HCT116 (cell line): ENCODE measurements around the gene LCE7A. TPM values are rescaled to one million over a fixed set of nuclear protein-coding genes. Genes with fewer than 3 reads are reported as not detected.

Experiments used
- ATAC-seq: fragments of 200-7000 bp; cut with Tn5 transposase; 2 replicates; pipeline ENCODE4 v1.9.1; 2020; ENCODE audit warnings: mild to moderate bottlenecking, moderate library complexity
- BruUV-seq: library from RNA; stranded (reverse); fragments of 400-500 nt; replicated peaks from 2 replicates; lab custom pipeline; 2021; lab: Mats Ljungman, UMichigan
- CTCF ChIA-PET: fragments of 300-600 bp; sonication (Branson Sonifier 250); formaldehyde crosslinking; loops from one replicate; lab custom pipeline; 2021; ENCODE audit warnings: antibody characterized with exemption; lab: Charles Lee
- POLR2A ChIA-PET: fragments of 300-600, 350-600 bp; sonication (Branson Sonifier 250); formaldehyde crosslinking; loops from one replicate; lab custom pipeline; 2021; ENCODE audit warnings: antibody characterized with exemption; lab: Charles Lee
- RAD21 ChIA-PET, 2 experiments: fragments of 300-600 bp; sonication (Branson Sonifier 250); formaldehyde crosslinking; loops; one replicate each; lab custom pipeline; 2023; ENCODE audit warnings: low total read pairs in 2 of 2; ENCODE audit not compliant: uncharacterized antibody in 2 of 2, unreplicated experiment in 2 of 2, low non-redundant PET in 1 of 2; lab: Charles Lee
- DNase-seq: peaks from one replicate; pipeline ENCODE4 v3.0.0-alpha.2; 2010; ENCODE audit warnings: low read depth, low spot score
- H2AFZ ChIP-seq: fragments of 200-600 bp; shearing (Covaris generic), sonication (generic); 2 replicates; pipeline ENCODE4 v1.6.1; 2017; ENCODE audit warnings: low read depth, mixed run types, mixed read lengths, antibody characterized with exemption, low read length; ENCODE audit not compliant: poor library complexity, severe bottlenecking
- H3K27ac ChIP-seq: 2 replicates; pipeline ENCODE4 v1.5.1; 2012; ENCODE audit warnings: low read depth, low read length
- H3K27me3 ChIP-seq: fragments of 200-600 bp; sonication (generic); 2 replicates; pipeline ENCODE4 v1.6.1; 2016; ENCODE audit warnings: mixed run types, low read length, mixed read lengths; ENCODE audit not compliant: insufficient read depth
- H3K36me3 ChIP-seq, 2 experiments: fragments of 200-500 bp in 1 of 2; fragments of 200-600 bp in 1 of 2; sonication (Bioruptor generic) in 1 of 2; sonication (generic) in 1 of 2; 2 replicates each; pipeline versions ENCODE4 v1.5.1 to v1.6.1; 2014 to 2016; ENCODE audit warnings: low read length in 2 of 2, inconsistent platforms in 1 of 2, mixed read lengths in 1 of 2, mixed run types in 1 of 2; ENCODE audit not compliant: insufficient read depth in 2 of 2, control insufficient read depth in 1 of 2
- H3K4me1 ChIP-seq, 2 experiments: fragments of 200-600 bp in 1 of 2; sonication (generic) in 1 of 2; 2 replicates each; pipeline versions ENCODE4 v1.5.1 to v1.6.1; 2012 to 2017; ENCODE audit warnings: low read length in 2 of 2, inconsistent platforms in 1 of 2, mild to moderate bottlenecking in 1 of 2, mixed read lengths in 1 of 2, mixed run types in 1 of 2, moderate library complexity in 1 of 2; ENCODE audit not compliant: insufficient read depth in 2 of 2, control insufficient read depth in 1 of 2
- H3K4me2 ChIP-seq: fragments of 200-600 bp; sonication (generic); 2 replicates; pipeline ENCODE4 v1.6.1; 2017; ENCODE audit warnings: mixed run types, low read length, mixed read lengths
- H3K4me3 ChIP-seq, 2 experiments: fragments of 200-600 bp in 1 of 2; sonication (generic) in 1 of 2; replicated peaks in 1 of 2; 2 replicates each; pipeline ENCODE4 v1.5.1; 2011 to 2016; ENCODE audit warnings: low read length in 2 of 2, control low read depth in 1 of 2, low read depth in 1 of 2, mild to moderate bottlenecking in 1 of 2, mixed read lengths in 1 of 2, mixed run types in 1 of 2
- H3K79me2 ChIP-seq: fragments of 200-600 bp; sonication (generic); 2 replicates; pipeline ENCODE4 v1.6.1; 2017; ENCODE audit warnings: mild to moderate bottlenecking, mixed run types, low read length, moderate library complexity, mixed read lengths; ENCODE audit not compliant: insufficient read depth
- H3K9ac ChIP-seq: fragments of 200-600 bp; sonication (generic); 2 replicates; pipeline ENCODE4 v1.6.1; 2016; ENCODE audit warnings: low read length, mixed read lengths
- H3K9me2 ChIP-seq: fragments of 200-600 bp; sonication (generic), shearing (Covaris generic); 2 replicates; pipeline ENCODE4 v1.6.1; 2017; ENCODE audit warnings: mixed run types, mild to moderate bottlenecking, moderate library complexity; ENCODE audit not compliant: insufficient read depth
- H3K9me3 ChIP-seq, 2 experiments: fragments of 200-500 bp in 1 of 2; fragments of 200-600 bp in 1 of 2; sonication (Bioruptor generic) in 1 of 2; sonication (generic) in 1 of 2; 2 replicates each; pipeline ENCODE4 v1.6.1; 2014 to 2017; ENCODE audit warnings: low read length in 2 of 2, mixed read lengths in 2 of 2, inconsistent platforms in 1 of 2, low read depth in 1 of 2, mild to moderate bottlenecking in 1 of 2, mixed run types in 1 of 2, moderate library complexity in 1 of 2; ENCODE audit not compliant: control insufficient read depth in 1 of 2, insufficient read depth in 1 of 2
- H4K20me1 ChIP-seq: fragments of 200-600 bp; sonication (generic), shearing (Covaris generic); 2 replicates; pipeline ENCODE4 v1.6.1; 2017; ENCODE audit warnings: mixed run types, mild to moderate bottlenecking, moderate library complexity; ENCODE audit not compliant: insufficient read depth
- CBX3 ChIP-seq: IDR thresholded peaks from 2 replicates; pipeline ENCODE4 v1.6.1; 2012; ENCODE audit warnings: low read depth
- ELF1 ChIP-seq: IDR thresholded peaks from 2 replicates; pipeline ENCODE4 v1.6.1; 2012; ENCODE audit warnings: low read depth, borderline replicate concordance
- FOSL1 ChIP-seq: IDR thresholded peaks from 2 replicates; pipeline ENCODE4 v1.6.1; 2012; ENCODE audit warnings: low read depth
- JUND ChIP-seq: IDR thresholded peaks from 2 replicates; pipeline ENCODE4 v1.6.1; 2012
- intact Hi-C: fragments of 100-400 bp; cut with micrococcal nuclease; formaldehyde crosslinking; loops from 2 replicates; pipeline ENCODE4 v1.10.0; 2022
- total RNA-seq: library from RNA; stranded (reverse); gene quantifications from one replicate; pipeline ENCODE4 v1.2.1, GENCODE V29; 2021; ENCODE audit not compliant: unreplicated experiment
- TF ChIP-seq, protein P1 (sequence below): IDR thresholded peaks from 2 replicates; pipeline ENCODE4 v1.6.1; 2012; ENCODE audit warnings: low read depth
- TF ChIP-seq, protein P2 (sequence below), 3 experiments: fragments of 200-600 bp in 1 of 3; sonication (generic) in 1 of 3; IDR thresholded peaks in 2 of 3; conservative IDR thresholded peaks in 1 of 3; 2 replicates each; pipeline ENCODE4 v1.5.1; 2012 to 2017; ENCODE audit warnings: low read depth in 2 of 3, low read length in 2 of 3, antibody characterized with exemption in 1 of 3, borderline replicate concordance in 1 of 3, control low read depth in 1 of 3, mild to moderate bottlenecking in 1 of 3, mixed read lengths in 1 of 3, mixed run types in 1 of 3, moderate library complexity in 1 of 3; ENCODE audit not compliant: insufficient read depth in 1 of 3
- TF ChIP-seq, protein P3 (sequence below): IDR thresholded peaks from 2 replicates; pipeline ENCODE4 v1.6.1; 2011; ENCODE audit warnings: mild to moderate bottlenecking, low read length, moderate library complexity; ENCODE audit not compliant: insufficient replicate concordance; ENCODE audit errors: extremely low read depth

The LCE7A gene
- total RNA-seq, 1 experiment from 2014 or later, result not detected

DNA sequence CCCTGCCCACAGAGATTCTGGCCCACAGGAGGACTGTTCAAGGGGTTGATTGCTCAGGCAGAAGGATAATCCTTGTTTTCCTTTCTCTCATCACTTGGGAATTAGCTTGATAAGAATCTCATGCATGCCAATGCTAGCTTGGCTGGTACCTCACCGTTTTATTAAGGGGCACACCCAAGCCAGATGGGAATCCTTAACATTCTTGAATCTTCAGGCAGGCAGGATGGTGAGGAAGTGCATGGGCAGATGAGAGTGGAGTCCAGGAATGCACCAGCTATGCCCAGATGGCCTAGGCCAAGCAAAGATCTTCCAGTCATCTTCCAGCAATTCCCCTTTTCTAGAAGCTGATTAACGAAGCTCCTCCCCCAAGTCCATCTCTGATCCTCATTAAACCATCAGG lies 4.1 kb upstream of the LCE7A start:
- no peaks in the 10 kb centered on the region for H3K79me2 ChIP-seq
- intact Hi-C loops, result no loop called here
- POLR2A ChIA-PET, result no interaction called here
- DNase-seq (no peak), ATAC-seq (no peak)
- peaks cover 7% of the 10 kb centered on the region; the same call in 1 of the 2 replicates for H3K27me3 ChIP-seq
- no peak for TF ChIP-seq JUND
- no peaks in the 10 kb centered on the region for H4K20me1 ChIP-seq
- H3K4me3 ChIP-seq, result no peak overlapping the region
- H3K9me2 ChIP-seq, result no peaks in the 10 kb centered on the region
- no peak overlapping the region for H3K27ac ChIP-seq
- RAD21 ChIA-PET, result no interaction called here
- H2AFZ ChIP-seq, result no peak overlapping the region
- H3K4me2 ChIP-seq, result no peak overlapping the region
- H3K9ac ChIP-seq, result no peak overlapping the region
- H3K36me3 ChIP-seq, result no peaks in the 10 kb centered on the region
- CTCF ChIA-PET, result interaction anchor here (1.8 kb wide), 1 partner anchor 15 kb away, joined by 4 read pairs; no protein-coding TSS in a partner anchor
- BruUV-seq, result no TSS peak
- H3K4me1 ChIP-seq, result no peaks in the 10 kb centered on the region
- no peaks in the 10 kb centered on the region for H3K9me3 ChIP-seq

DNA sequence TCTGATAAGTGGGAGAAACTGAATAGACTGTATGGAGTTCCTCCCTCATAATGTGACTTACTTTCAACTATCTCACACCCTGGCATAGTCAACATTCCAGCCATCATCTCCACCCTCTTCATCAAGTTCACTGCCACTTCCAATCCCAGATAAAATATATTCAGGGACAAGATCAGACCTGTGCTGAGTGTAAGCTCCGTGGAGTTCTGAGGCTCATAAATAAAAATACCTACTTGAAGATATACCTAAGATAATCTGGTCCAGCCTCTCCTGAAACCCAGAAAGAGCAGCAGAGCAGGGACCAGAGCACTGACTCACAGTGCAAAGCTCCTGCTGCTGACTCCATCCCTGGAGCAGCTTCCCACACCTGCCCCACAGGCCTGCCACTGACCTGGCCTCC lies 1.7 kb upstream of the LCE7A start:
- no peak overlapping the region for H3K4me3 ChIP-seq
- no peaks in the 10 kb centered on the region for H3K36me3 ChIP-seq
- ATAC-seq (no peak), DNase-seq (no peak)
- no peaks in the 10 kb centered on the region for H4K20me1 ChIP-seq
- no peaks in the 10 kb centered on the region for H3K9me3 ChIP-seq
- CTCF ChIA-PET, result no interaction called here
- H2AFZ ChIP-seq, result no peak overlapping the region
- H3K27ac ChIP-seq, result no peak overlapping the region
- TF ChIP-seq ELF1 (no peak), CBX3 (no peak), FOSL1 (no peak)
- TF ChIP-seq, protein P1, sequence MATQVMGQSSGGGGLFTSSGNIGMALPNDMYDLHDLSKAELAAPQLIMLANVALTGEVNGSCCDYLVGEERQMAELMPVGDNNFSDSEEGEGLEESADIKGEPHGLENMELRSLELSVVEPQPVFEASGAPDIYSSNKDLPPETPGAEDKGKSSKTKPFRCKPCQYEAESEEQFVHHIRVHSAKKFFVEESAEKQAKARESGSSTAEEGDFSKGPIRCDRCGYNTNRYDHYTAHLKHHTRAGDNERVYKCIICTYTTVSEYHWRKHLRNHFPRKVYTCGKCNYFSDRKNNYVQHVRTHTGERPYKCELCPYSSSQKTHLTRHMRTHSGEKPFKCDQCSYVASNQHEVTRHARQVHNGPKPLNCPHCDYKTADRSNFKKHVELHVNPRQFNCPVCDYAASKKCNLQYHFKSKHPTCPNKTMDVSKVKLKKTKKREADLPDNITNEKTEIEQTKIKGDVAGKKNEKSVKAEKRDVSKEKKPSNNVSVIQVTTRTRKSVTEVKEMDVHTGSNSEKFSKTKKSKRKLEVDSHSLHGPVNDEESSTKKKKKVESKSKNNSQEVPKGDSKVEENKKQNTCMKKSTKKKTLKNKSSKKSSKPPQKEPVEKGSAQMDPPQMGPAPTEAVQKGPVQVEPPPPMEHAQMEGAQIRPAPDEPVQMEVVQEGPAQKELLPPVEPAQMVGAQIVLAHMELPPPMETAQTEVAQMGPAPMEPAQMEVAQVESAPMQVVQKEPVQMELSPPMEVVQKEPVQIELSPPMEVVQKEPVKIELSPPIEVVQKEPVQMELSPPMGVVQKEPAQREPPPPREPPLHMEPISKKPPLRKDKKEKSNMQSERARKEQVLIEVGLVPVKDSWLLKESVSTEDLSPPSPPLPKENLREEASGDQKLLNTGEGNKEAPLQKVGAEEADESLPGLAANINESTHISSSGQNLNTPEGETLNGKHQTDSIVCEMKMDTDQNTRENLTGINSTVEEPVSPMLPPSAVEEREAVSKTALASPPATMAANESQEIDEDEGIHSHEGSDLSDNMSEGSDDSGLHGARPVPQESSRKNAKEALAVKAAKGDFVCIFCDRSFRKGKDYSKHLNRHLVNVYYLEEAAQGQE, result no peak
- TF ChIP-seq, protein P2, sequence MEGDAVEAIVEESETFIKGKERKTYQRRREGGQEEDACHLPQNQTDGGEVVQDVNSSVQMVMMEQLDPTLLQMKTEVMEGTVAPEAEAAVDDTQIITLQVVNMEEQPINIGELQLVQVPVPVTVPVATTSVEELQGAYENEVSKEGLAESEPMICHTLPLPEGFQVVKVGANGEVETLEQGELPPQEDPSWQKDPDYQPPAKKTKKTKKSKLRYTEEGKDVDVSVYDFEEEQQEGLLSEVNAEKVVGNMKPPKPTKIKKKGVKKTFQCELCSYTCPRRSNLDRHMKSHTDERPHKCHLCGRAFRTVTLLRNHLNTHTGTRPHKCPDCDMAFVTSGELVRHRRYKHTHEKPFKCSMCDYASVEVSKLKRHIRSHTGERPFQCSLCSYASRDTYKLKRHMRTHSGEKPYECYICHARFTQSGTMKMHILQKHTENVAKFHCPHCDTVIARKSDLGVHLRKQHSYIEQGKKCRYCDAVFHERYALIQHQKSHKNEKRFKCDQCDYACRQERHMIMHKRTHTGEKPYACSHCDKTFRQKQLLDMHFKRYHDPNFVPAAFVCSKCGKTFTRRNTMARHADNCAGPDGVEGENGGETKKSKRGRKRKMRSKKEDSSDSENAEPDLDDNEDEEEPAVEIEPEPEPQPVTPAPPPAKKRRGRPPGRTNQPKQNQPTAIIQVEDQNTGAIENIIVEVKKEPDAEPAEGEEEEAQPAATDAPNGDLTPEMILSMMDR (IDR thresholded peaks at IDR 0.05 in 2 of 3, conservative IDR thresholded peaks at IDR 0.05 in 1 of 3; ENCODE audit: borderline replicate concordance in 1 of 3, insufficient read depth in 1 of 3, low read depth in 2 of 3, low read length in 2 of 3), result no peak
- TF ChIP-seq, protein P3, sequence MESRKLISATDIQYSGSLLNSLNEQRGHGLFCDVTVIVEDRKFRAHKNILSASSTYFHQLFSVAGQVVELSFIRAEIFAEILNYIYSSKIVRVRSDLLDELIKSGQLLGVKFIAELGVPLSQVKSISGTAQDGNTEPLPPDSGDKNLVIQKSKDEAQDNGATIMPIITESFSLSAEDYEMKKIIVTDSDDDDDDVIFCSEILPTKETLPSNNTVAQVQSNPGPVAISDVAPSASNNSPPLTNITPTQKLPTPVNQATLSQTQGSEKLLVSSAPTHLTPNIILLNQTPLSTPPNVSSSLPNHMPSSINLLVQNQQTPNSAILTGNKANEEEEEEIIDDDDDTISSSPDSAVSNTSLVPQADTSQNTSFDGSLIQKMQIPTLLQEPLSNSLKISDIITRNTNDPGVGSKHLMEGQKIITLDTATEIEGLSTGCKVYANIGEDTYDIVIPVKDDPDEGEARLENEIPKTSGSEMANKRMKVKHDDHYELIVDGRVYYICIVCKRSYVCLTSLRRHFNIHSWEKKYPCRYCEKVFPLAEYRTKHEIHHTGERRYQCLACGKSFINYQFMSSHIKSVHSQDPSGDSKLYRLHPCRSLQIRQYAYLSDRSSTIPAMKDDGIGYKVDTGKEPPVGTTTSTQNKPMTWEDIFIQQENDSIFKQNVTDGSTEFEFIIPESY, result no peak
- H3K9me2 ChIP-seq, result no peaks in the 10 kb centered on the region
- H3K4me2 ChIP-seq, result no peak overlapping the region
- BruUV-seq, result no TSS peak
- H3K79me2 ChIP-seq, result no peaks in the 10 kb centered on the region
- H3K9ac ChIP-seq, result no peak overlapping the region
- RAD21 ChIA-PET, result no interaction called here
- no peaks in the 10 kb centered on the region for H3K4me1 ChIP-seq
- intact Hi-C loops, result no loop called here
- H3K27me3 ChIP-seq, result peaks cover 17% of the 10 kb centered on the region; the same call in 1 of the 2 replicates
- POLR2A ChIA-PET, result no interaction called here
